HFF-Myc (cell line): ENCODE measurements around the gene MRPL51.
A peak's percentile ranks its signal among the peaks of the same experiment; 100 is the strongest.

Experiments used
- DNase-seq: peaks from one replicate; pipeline ENCODE4 v3.0.0-alpha.2; 2011; ENCODE audit warnings: low read depth; ENCODE audit errors: extremely low read depth
- H3K4me3 ChIP-seq: replicated peaks from 2 replicates; pipeline ENCODE4 v1.5.1; 2011; ENCODE audit warnings: low read depth, mild to moderate bottlenecking, control low read depth, low read length
- TF ChIP-seq, protein P1 (sequence below): IDR thresholded peaks from 2 replicates; pipeline ENCODE4 v1.5.1; 2012; ENCODE audit warnings: mild to moderate bottlenecking, low read depth, low read length, control low read depth; ENCODE audit errors: missing control alignments

MRPL51 gene

DNA sequence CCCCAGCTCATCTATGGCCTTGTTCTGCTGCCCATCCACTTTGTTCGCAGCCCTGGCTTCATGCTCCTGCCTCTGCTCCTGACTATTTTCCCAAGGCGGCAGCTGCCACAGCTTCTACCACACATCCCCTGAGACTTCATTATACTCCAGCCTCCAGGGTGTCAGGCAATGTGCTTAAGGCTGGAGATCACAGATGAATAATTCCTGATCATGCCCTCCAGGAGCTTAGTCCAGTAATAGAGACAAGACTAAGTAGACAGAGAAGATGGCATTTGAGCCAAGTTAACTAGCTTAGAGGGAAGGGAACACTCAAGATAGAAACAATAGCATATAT lies 34.1 kb downstream of the MRPL51 start:
- TF ChIP-seq, protein P1, sequence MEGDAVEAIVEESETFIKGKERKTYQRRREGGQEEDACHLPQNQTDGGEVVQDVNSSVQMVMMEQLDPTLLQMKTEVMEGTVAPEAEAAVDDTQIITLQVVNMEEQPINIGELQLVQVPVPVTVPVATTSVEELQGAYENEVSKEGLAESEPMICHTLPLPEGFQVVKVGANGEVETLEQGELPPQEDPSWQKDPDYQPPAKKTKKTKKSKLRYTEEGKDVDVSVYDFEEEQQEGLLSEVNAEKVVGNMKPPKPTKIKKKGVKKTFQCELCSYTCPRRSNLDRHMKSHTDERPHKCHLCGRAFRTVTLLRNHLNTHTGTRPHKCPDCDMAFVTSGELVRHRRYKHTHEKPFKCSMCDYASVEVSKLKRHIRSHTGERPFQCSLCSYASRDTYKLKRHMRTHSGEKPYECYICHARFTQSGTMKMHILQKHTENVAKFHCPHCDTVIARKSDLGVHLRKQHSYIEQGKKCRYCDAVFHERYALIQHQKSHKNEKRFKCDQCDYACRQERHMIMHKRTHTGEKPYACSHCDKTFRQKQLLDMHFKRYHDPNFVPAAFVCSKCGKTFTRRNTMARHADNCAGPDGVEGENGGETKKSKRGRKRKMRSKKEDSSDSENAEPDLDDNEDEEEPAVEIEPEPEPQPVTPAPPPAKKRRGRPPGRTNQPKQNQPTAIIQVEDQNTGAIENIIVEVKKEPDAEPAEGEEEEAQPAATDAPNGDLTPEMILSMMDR: no peak
- DNase-seq: no peak
- no peak overlapping the region for H3K4me3 ChIP-seq

DNA sequence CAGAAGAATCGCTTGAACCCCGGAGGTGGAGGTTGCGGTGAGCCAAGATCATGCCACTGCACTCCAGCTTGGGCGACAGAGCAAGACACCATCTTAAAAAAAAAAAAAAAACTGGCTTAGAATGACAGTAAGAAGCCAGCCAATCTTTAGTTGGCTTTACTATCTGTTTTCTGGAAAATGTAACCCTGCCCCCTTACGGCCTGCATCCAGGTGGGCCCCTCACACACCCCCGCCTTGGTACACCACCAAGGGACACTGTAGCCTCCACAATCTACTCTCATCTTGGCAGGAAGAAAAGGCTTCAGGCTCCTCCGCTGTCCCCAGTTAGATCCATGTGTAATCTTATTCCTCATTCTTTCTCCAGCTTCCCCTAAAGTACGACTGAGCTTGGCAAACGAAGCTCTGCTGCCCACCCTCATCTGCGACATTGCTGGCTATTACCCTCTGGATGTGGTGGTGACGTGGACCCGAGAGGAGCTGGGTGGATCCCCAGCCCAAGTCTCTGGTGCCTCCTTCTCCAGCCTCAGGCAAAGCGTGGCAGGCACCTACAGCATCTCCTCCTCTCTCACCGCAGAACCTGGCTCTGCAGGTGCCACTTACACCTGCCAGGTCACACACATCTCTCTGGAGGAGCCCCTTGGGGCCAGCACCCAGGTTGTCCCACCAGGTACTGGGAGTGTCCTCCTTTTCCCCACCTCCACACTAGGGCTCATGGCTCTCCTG lies 34.6 kb downstream of the MRPL51 start:
- no peak overlapping the region for H3K4me3 ChIP-seq
- TF ChIP-seq, protein P1: no peak
- no peak for DNase-seq

GRCh38 chr12:6457220-6457945 lies 35.7 kb downstream of the MRPL51 start:
- TF ChIP-seq, protein P1: no peak
- no peak overlapping the region for H3K4me3 ChIP-seq
- no peak for DNase-seq

- no peak overlapping the region for H3K4me3 ChIP-seq
- TF ChIP-seq, protein P1: no peak
- no peak for DNase-seq
Measured at GRCh38 chr12:6452944-6453630, 40.0 kb downstream of the MRPL51 start.

- DNase-seq: no peak
- TF ChIP-seq, protein P1: no peak
- peak overlapping the region; percentile 55 for H3K4me3 ChIP-seq
Measured at GRCh38 chr12:6452245-6452943, 40.7 kb downstream of the MRPL51 start.

GRCh38 chr12:6451348-6452244 lies 41.5 kb downstream of the MRPL51 start, which contains the start of gene TAPBPL:
Gene TAPBPL (plus strand): TSS chr12:6452042. CDS start chr12:6452249, 207 bp downstream.
- H3K4me3 ChIP-seq: peak within 1 kb of the TSS; percentile 55
- DNase-seq: peak; percentile 59
- TF ChIP-seq, protein P1: no peak
